Thoracic aorta (tissue), 2 donors: Measurements from ENCODE around the gene COG5. TPM values are rescaled to one million over a fixed set of nuclear protein-coding genes. Genes with fewer than 3 reads are reported as not detected.

ENCODE experiments used
- ATAC-seq: fragments of 150-250 bp; one replicate; pipeline ENCODE4 v1.8.0; 2017; ENCODE audit warnings: low read depth; ENCODE audit not compliant: insufficient number of reproducible peaks, low FRiP score
- DNase-seq: peaks from one replicate; pipeline ENCODE4 v3.0.0-alpha.2; 2020; ENCODE audit warnings: low spot score
- H3K27ac ChIP-seq, 2 donors: fragments of 200-600 bp; sonication (generic); 1 replicate in 1 of 2; 2 replicates in 1 of 2; pipeline ENCODE4 v1.5.1; 2016; ENCODE audit warnings: mild to moderate bottlenecking in 2 of 2, moderate library complexity in 2 of 2
- H3K27me3 ChIP-seq: fragments of 200-600 bp; sonication (generic); replicated peaks from 2 replicates; pipeline ENCODE4 v1.6.0; 2016; ENCODE audit warnings: mild to moderate bottlenecking; ENCODE audit not compliant: insufficient read depth
- H3K36me3 ChIP-seq: fragments of 200-600 bp; sonication (generic); one replicate; pipeline ENCODE4 v1.5.1; 2016
- H3K4me1 ChIP-seq, 2 donors: fragments of 200-600 bp; sonication (generic); 1 replicate in 1 of 2; 2 replicates in 1 of 2; pipeline versions ENCODE4 v1.5.1 to v1.6.0; 2016; ENCODE audit warnings: low read depth in 2 of 2, mild to moderate bottlenecking in 1 of 2; ENCODE audit not compliant: control insufficient read depth in 1 of 2
- H3K4me3 ChIP-seq: fragments of 200-600 bp; sonication (generic); 2 replicates; pipeline ENCODE4 v1.5.1; 2016; ENCODE audit warnings: mild to moderate bottlenecking
- H3K9me3 ChIP-seq: fragments of 200-600 bp; sonication (generic); 2 replicates; pipeline ENCODE4 v1.5.1; 2016
- total RNA-seq, 2 donors: library from RNA; depleted of rRNA; stranded (reverse); fragments of >200 nt; gene quantifications; one replicate each; pipeline versions ENCODE4 v1.1.0 to v1.2.3, GENCODE V29; 2016
- TF ChIP-seq, protein P1 (sequence below): fragments of 200-600 bp; sonication (generic); IDR thresholded peaks from one replicate; pipeline ENCODE4 v1.5.1; 2019; ENCODE audit warnings: antibody characterized with exemption

COG5 gene
- total RNA-seq, 2 donors from 2014 or later = 52.5 to 72.4 TPM

DNA sequence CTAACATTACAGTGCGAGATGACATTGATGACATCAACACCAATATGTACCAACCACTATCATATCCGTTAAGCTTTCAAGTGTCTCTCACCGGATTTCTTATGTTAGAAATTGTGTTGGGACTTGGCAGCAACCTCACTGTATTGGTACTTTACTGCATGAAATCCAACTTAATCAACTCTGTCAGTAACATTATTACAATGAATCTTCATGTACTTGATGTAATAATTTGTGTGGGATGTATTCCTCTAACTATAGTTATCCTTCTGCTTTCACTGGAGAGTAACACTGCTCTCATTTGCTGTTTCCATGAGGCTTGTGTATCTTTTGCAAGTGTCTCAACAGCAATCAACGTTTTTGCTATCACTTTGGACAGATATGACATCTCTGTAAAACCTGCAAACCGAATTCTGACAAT, 89.6 kb downstream of the COG5 start:
- no peak for ATAC-seq

DNA sequence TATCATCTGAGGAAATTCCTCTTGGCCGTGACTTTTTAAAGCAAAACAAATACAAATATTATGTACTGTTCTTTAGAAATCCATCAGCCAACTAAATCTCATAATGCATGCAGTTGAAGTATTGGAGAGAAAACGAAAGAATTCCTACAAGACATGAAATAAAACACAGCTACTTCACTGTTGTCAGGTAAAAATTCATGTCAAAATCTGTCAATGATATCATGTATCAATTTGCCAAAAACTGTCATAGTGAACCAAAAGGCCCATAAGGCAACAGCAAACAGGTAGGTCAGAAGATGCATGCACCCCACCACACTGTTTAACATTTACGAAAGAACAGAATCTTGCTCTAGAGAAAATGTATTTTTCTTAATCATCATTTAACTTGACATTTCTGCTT, 91.6 kb downstream of the COG5 start:
- H3K4me3 ChIP-seq = no peak overlapping the region

More for the DNA sequence above, 89.6 kb downstream of the COG5 start:
- H3K4me1 ChIP-seq = peaks cover 7 to 8% of the 10 kb centered on the region in 2 donors
- TF ChIP-seq, protein P1, sequence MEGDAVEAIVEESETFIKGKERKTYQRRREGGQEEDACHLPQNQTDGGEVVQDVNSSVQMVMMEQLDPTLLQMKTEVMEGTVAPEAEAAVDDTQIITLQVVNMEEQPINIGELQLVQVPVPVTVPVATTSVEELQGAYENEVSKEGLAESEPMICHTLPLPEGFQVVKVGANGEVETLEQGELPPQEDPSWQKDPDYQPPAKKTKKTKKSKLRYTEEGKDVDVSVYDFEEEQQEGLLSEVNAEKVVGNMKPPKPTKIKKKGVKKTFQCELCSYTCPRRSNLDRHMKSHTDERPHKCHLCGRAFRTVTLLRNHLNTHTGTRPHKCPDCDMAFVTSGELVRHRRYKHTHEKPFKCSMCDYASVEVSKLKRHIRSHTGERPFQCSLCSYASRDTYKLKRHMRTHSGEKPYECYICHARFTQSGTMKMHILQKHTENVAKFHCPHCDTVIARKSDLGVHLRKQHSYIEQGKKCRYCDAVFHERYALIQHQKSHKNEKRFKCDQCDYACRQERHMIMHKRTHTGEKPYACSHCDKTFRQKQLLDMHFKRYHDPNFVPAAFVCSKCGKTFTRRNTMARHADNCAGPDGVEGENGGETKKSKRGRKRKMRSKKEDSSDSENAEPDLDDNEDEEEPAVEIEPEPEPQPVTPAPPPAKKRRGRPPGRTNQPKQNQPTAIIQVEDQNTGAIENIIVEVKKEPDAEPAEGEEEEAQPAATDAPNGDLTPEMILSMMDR = no peak
- H3K9me3 ChIP-seq = no peaks in the 10 kb centered on the region
- H3K4me3 ChIP-seq = no peak overlapping the region
- no peak overlapping the region for H3K27ac ChIP-seq
- H3K36me3 ChIP-seq = no peaks in the 10 kb centered on the region
- no peak for DNase-seq
- H3K27me3 ChIP-seq = no peaks in the 10 kb centered on the region

DNA sequence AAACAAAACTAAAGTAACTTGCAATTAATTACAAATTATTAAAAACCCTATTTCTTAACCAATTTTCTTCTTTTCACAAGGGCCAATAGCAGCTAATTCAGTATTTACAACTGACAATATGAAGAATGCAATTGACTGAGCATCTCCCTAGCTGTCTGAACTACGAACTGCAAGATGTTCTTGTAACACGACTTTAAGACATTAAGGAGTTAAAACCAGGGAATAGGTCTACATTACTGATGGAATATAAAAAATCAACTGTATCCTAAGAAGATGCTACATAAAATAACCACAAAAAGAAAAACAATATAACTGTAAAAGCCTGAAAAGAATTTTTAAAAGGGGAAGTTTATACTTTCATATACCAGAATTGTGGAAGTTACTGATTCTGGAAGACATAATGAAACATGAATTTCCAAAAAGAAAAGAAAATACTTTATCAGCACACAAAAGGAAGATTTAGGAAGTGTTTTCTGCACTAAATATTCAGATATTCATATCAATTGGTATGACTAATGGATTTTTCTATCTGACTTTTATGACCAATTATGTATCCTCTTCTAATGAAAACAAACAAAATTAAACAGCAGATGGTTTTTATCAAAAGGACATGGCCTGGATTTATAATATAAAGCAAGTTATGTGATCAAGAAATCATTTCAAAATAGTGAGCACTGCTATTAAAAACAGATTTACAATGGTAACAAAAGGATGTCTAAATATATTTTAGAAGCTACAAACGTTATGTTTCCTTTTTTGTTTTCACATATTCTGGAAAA, 92.2 kb downstream of the COG5 start:
- DNase-seq (no peak), ATAC-seq (no peak)
- Histone ChIP-seq H3K27ac (no peak overlapping the region), H3K4me1 (peaks cover 7 to 8% of the 10 kb centered on the region in 2 donors), H3K4me3 (no peak overlapping the region), H3K27me3 (no peaks in the 10 kb centered on the region), H3K36me3 (no peaks in the 10 kb centered on the region), H3K9me3 (no peaks in the 10 kb centered on the region)
- TF ChIP-seq, protein P1 = no peak

More for the DNA sequence above, 91.6 kb downstream of the COG5 start:
- Histone ChIP-seq H3K36me3 (no peaks in the 10 kb centered on the region), H3K27ac (no peak overlapping the region), H3K9me3 (no peaks in the 10 kb centered on the region), H3K27me3 (no peaks in the 10 kb centered on the region), H3K4me1 (peaks cover 7 to 8% of the 10 kb centered on the region in 2 donors)
- TF ChIP-seq, protein P1 = no peak
- no peak for ATAC-seq
- DNase-seq = no peak

DNA sequence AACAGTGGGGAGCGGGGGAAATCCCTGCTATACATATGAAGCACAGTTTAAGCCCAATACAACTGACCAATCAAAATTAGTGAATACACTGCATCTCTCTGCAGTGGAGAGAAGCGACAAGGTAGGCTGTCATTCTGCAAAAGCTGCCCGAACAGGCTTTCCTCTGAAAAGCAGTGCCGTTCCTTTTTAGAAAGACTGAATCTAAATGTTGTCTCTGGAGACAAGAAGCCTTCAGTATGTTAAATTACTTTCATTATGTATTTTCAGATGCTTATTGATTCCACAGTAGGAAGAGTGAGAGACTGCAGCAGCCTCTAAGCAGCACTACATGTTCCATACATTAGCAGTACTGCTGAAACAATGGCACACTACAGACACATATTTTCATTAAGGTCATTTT, 93.8 kb downstream of the COG5 start, which contains the start of gene GPR22:
Gene GPR22 (plus strand): TSS at position 129 of the 400 bp plus-strand sequence. CDS start 4,004 bp downstream, outside the sequence.
- H3K4me3 ChIP-seq = no peak within 1 kb of the TSS
- ATAC-seq (no peak), DNase-seq (no peak)
- H3K27me3 ChIP-seq = no peaks in the 10 kb centered on the region
- H3K4me1 ChIP-seq = peaks cover 7 to 8% of the 10 kb centered on the region in 2 donors
- H3K36me3 ChIP-seq = no peaks in the 10 kb centered on the region
- TF ChIP-seq, protein P1 = no peak
- no peak within 1 kb of the TSS for H3K27ac ChIP-seq
- H3K9me3 ChIP-seq = no peaks in the 10 kb centered on the region

DNA sequence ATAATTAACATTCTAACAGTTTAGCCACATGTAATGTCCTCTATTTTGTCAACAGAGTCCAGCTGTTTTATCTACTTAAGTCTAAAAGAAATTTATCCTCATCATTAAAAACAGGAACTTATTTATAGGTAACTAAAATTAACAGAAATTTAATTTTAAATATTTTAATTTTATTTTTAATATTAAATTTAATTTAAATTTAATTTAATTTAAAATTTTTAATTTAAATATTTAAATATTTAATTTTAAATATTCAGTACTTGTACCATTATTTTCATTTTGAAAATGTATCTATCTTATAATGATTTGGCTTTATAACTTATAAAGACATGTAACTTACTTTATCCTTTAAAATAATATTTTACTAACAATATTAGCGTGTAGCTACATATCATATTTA, 94.9 kb downstream of the COG5 start:
- H3K27me3 ChIP-seq = no peaks in the 10 kb centered on the region
- H3K4me3 ChIP-seq = no peak overlapping the region
- no peak for DNase-seq
- ATAC-seq = no peak
- H3K27ac ChIP-seq = no peak overlapping the region
- H3K9me3 ChIP-seq = no peaks in the 10 kb centered on the region
- peaks cover 7 to 8% of the 10 kb centered on the region in 2 donors for H3K4me1 ChIP-seq
- TF ChIP-seq, protein P1 = no peak
- H3K36me3 ChIP-seq = no peaks in the 10 kb centered on the region
